Osteoblast (primary cell): ENCODE data around the gene REV3L. TPM values are rescaled to one million over a fixed set of nuclear protein-coding genes. Genes with fewer than 3 reads are reported as not detected.

Source experiments
- DNase-seq: peaks from one replicate; pipeline ENCODE4 v3.0.0; 2011; ENCODE audit warnings: low spot score, mixed read lengths; ENCODE audit not compliant: insufficient read length; ENCODE audit errors: missing footprints
- H2AFZ ChIP-seq: 2 replicates; pipeline ENCODE4 v1.6.0; 2011; ENCODE audit warnings: mild to moderate bottlenecking, low read length
- H3K27ac ChIP-seq: 2 replicates; pipeline ENCODE4 v1.5.1; 2011; ENCODE audit warnings: mild to moderate bottlenecking, low read depth, low read length, moderate library complexity
- H3K27me3 ChIP-seq: 2 replicates; pipeline ENCODE4 v1.6.0; 2012; ENCODE audit warnings: mild to moderate bottlenecking, control low read depth, inconsistent platforms, low read length, moderate library complexity; ENCODE audit not compliant: insufficient read depth
- H3K36me3 ChIP-seq: 2 replicates; pipeline ENCODE4 v1.5.1; 2011; ENCODE audit warnings: mild to moderate bottlenecking, low read length, control low read depth, moderate library complexity; ENCODE audit not compliant: insufficient read depth
- H3K4me1 ChIP-seq: 2 replicates; pipeline ENCODE4 v1.5.1; 2011; ENCODE audit warnings: mild to moderate bottlenecking, low read length, control low read depth, moderate library complexity; ENCODE audit not compliant: insufficient read depth
- H3K4me2 ChIP-seq: 2 replicates; pipeline ENCODE4 v1.6.0; 2011; ENCODE audit warnings: mild to moderate bottlenecking, low read length; ENCODE audit not compliant: insufficient read depth
- H3K4me3 ChIP-seq: fragments of 200-600 bp; sonication (generic); 3 replicates; pipeline ENCODE4 v1.5.1; 2012; ENCODE audit warnings: mild to moderate bottlenecking, low read length, inconsistent platforms; ENCODE audit not compliant: insufficient read depth
- H3K79me2 ChIP-seq: 2 replicates; pipeline ENCODE4 v1.6.0; 2012; ENCODE audit warnings: mild to moderate bottlenecking, low read length, control low read depth, inconsistent platforms; ENCODE audit not compliant: insufficient read depth
- H3K9me3 ChIP-seq: 2 replicates; pipeline ENCODE4 v1.5.1; 2011; ENCODE audit warnings: low read depth, low read length, control low read depth
- H4K20me1 ChIP-seq: 2 replicates; pipeline ENCODE4 v1.6.0; 2012; ENCODE audit warnings: mild to moderate bottlenecking, low read length, control low read depth; ENCODE audit not compliant: insufficient read depth
- total RNA-seq: library from RNA; depleted of rRNA; stranded (reverse); fragments of >200 nt; gene quantifications from 2 replicates; pipeline ENCODE4 v1.2.3, GENCODE V29; 2012
- TF ChIP-seq, protein P1 (sequence below): IDR thresholded peaks from 2 replicates; pipeline ENCODE4 v1.5.1; 2011; ENCODE audit warnings: mild to moderate bottlenecking, low read depth, low read length, moderate library complexity; ENCODE audit errors: extremely low read depth

Gene REV3L
- total RNA-seq, 1 donor: 42.0 TPM

DNA sequence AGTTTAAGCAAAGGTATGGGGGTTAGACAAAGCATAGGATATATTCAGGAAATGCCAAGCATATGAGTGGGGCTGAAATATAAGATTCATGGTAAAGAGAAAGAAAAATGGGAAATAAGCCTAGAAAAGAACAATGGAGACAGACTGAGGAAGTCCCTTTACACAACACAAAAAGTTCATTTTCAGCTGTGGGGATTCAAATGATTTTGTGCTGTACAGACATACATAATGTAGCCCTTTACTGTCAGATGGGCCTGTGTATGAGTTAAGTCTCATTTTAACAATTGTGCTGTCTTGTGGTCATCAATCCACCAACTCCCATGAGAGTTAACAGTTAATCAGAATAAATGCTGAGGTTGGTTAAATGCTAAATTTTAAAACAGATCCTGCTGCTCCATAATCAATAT is 37.2 kb downstream of the REV3L start:
- no peak overlapping the region for H3K4me2 ChIP-seq
- DNase-seq: no peak
- H3K27me3 ChIP-seq: no peaks in the 10 kb centered on the region
- H2AFZ ChIP-seq: no peak overlapping the region
- H3K4me3 ChIP-seq: no peak overlapping the region
- TF ChIP-seq, protein P1, sequence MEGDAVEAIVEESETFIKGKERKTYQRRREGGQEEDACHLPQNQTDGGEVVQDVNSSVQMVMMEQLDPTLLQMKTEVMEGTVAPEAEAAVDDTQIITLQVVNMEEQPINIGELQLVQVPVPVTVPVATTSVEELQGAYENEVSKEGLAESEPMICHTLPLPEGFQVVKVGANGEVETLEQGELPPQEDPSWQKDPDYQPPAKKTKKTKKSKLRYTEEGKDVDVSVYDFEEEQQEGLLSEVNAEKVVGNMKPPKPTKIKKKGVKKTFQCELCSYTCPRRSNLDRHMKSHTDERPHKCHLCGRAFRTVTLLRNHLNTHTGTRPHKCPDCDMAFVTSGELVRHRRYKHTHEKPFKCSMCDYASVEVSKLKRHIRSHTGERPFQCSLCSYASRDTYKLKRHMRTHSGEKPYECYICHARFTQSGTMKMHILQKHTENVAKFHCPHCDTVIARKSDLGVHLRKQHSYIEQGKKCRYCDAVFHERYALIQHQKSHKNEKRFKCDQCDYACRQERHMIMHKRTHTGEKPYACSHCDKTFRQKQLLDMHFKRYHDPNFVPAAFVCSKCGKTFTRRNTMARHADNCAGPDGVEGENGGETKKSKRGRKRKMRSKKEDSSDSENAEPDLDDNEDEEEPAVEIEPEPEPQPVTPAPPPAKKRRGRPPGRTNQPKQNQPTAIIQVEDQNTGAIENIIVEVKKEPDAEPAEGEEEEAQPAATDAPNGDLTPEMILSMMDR: no peak
- H3K79me2 ChIP-seq: peaks cover 76% of the 10 kb centered on the region
- no peak overlapping the region for H3K27ac ChIP-seq
- peaks cover 16% of the 10 kb centered on the region for H4K20me1 ChIP-seq
- no peaks in the 10 kb centered on the region for H3K4me1 ChIP-seq
- H3K9me3 ChIP-seq: no peaks in the 10 kb centered on the region
- no peaks in the 10 kb centered on the region for H3K36me3 ChIP-seq

DNA sequence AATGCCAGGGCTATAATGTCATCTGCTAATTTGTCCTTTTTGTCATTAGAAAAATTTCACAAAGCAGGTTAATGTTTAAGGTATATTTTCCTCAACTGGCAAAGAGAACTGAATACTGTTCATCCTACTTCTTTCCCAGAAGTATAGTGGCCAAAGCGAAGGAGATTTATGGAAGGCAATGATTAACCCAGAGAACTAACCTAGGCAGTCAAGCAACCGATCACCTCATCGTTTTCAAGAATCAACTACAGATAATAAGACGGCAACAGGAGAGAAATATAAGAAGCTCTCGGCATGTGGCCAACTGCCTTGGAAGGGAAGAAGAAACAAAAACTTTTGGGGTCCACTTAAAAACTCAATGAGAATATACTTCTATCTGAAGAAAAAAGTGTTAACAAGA is 38.2 kb downstream of the REV3L start:
- Histone ChIP-seq H3K4me3 (no peak overlapping the region), H3K4me1 (no peaks in the 10 kb centered on the region), H3K27me3 (no peaks in the 10 kb centered on the region), H3K27ac (no peak overlapping the region), H3K79me2 (peaks cover 71% of the 10 kb centered on the region), H3K4me2 (no peak overlapping the region), H3K36me3 (no peaks in the 10 kb centered on the region), H3K9me3 (no peaks in the 10 kb centered on the region), H4K20me1 (peaks cover 16% of the 10 kb centered on the region), H2AFZ (no peak overlapping the region)
- TF ChIP-seq, protein P1: no peak
- no peak for DNase-seq

- no peak for DNase-seq
- no peaks in the 10 kb centered on the region for H3K4me1 ChIP-seq
- no peaks in the 10 kb centered on the region for H3K9me3 ChIP-seq
- no peak overlapping the region for H3K4me3 ChIP-seq
- peaks cover 11% of the 10 kb centered on the region for H4K20me1 ChIP-seq
- no peaks in the 10 kb centered on the region for H3K27me3 ChIP-seq
- no peak overlapping the region for H3K27ac ChIP-seq
- TF ChIP-seq, protein P1: no peak
- peaks cover 67% of the 10 kb centered on the region for H3K79me2 ChIP-seq
- no peaks in the 10 kb centered on the region for H3K36me3 ChIP-seq
- no peak overlapping the region for H2AFZ ChIP-seq
- H3K4me2 ChIP-seq: no peak overlapping the region
These were observed 41.3 kb downstream of the REV3L start for GRCh38 chr6:111441678-111442243.

- Histone ChIP-seq H3K9me3 (no peaks in the 10 kb centered on the region), H2AFZ (no peak overlapping the region), H3K4me2 (no peak overlapping the region), H3K27ac (no peak overlapping the region), H3K79me2 (peaks cover 69% of the 10 kb centered on the region), H3K4me3 (no peak overlapping the region), H3K4me1 (no peaks in the 10 kb centered on the region), H4K20me1 (peaks cover 5% of the 10 kb centered on the region), H3K36me3 (no peaks in the 10 kb centered on the region), H3K27me3 (no peaks in the 10 kb centered on the region)
- TF ChIP-seq, protein P1: no peak
- DNase-seq: no peak
These were observed 43.8 kb downstream of the REV3L start for GRCh38 chr6:111439171-111439570.
